ENCODE results near the gene SLC52A1.
A peak's percentile ranks its signal among the peaks of the same experiment; 100 is the strongest.

SLC52A1 gene

GRCh38 chr17:4998027-4998731 is 37.0 kb downstream of the SLC52A1 start:
- H3K27ac ChIP-seq = peak overlapping the region; percentile 52 to 97 (median 90)

GRCh38 chr17:4997302-4998026 is 37.8 kb downstream of the SLC52A1 start, which contains the start of the genes INCA1 and KIF1C:
INCA1 (minus strand) TSS chr17:4997522; CDS start chr17:4994437, 3,085 bp downstream.
KIF1C (plus strand) TSS chr17:4997950; CDS start chr17:5000247, 2,297 bp downstream.
- peak within 1 kb of the TSS; percentile 52 to 97 (median 90) for H3K27ac ChIP-seq

More at GRCh38 chr17:4998027-4998731, 37.0 kb downstream of the SLC52A1 start:
- H3K4me3 ChIP-seq = peak overlapping the region; percentile 71 to 95 (median 89)

GRCh38 chr17:4994081-4994595 is 41.1 kb downstream of the SLC52A1 start:
- H3K4me3 ChIP-seq = no peak overlapping the region
- H3K27ac ChIP-seq = no peak overlapping the region

More at GRCh38 chr17:4997302-4998026, 37.8 kb downstream of the SLC52A1 start, which contains the start of the genes INCA1 and KIF1C:
- H3K4me3 ChIP-seq = peak within 1 kb of the TSS; percentile 71 to 95 (median 89)

- peak overlapping the region; percentile 74 to 99 (median 95) for H3K4me3 ChIP-seq
Observed at GRCh38 chr17:4987767-4988567, 47.3 kb downstream of the SLC52A1 start.

GRCh38 chr17:4986951-4987766 is 48.1 kb downstream of the SLC52A1 start, which contains the start of gene CAMTA2:
CAMTA2 (minus strand) TSS chr17:4987675; CDS start chr17:4986222, 1,453 bp downstream.
- peak within 1 kb of the TSS; percentile 43 to 99 (median 95) for H3K27ac ChIP-seq
- H3K4me3 ChIP-seq = peak within 1 kb of the TSS; percentile 74 to 99 (median 95)

More at GRCh38 chr17:4987767-4988567, 47.3 kb downstream of the SLC52A1 start:
- peak overlapping the region; percentile 43 to 99 (median 95) for H3K27ac ChIP-seq

GRCh38 chr17:4986403-4986802 is 48.8 kb downstream of the SLC52A1 start:
- Histone ChIP-seq H3K27ac (peak overlapping the region; percentile 43 to 99 (median 95)), H3K4me3 (peak overlapping the region; percentile 74 to 99 (median 95))

Data from skin epidermis (tissue), 12 donors.